Measurements from ENCODE around the gene MRLN. TPM values are rescaled to one million over a fixed set of nuclear protein-coding genes. Genes with fewer than 3 reads are reported as not detected.
"Not testable (repeated sequence)": the region's sequence is repeated elsewhere in the genome, so short reads cannot be mapped to it uniquely, and the experiment has no call there.

MRLN gene
- under 1 TPM in 2 of 3 donors, not detected in 1; 0.93 to 0.94 TPM for polyA plus RNA-seq (ENCODE audit: insufficient read length in 3 of 3)

DNA sequence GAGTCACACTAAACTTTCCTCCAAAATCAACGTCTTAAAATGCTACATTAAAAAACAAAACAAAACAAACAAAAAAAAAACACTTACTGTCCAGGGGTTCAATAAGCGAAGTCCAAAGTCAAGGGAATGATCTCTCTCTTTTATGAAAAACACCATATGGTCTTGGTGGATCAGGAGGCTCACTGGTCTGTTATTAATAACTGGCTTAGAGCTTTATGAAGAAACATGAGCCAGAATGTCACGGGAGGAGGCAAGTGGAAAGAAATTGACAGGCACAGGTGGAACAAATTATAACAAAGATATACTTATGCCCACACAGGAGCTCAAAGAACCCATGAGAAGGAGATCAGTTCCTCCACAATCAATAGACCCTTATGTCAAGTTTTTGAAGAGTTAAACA lies at the start of gene MRLN:
Gene MRLN (minus strand): TSS at position 189 of the 400 bp plus-strand sequence.
- no peak for DNase-seq (ENCODE audit: low read depth in 3 of 3, low spot score in 2 of 3)

DNA sequence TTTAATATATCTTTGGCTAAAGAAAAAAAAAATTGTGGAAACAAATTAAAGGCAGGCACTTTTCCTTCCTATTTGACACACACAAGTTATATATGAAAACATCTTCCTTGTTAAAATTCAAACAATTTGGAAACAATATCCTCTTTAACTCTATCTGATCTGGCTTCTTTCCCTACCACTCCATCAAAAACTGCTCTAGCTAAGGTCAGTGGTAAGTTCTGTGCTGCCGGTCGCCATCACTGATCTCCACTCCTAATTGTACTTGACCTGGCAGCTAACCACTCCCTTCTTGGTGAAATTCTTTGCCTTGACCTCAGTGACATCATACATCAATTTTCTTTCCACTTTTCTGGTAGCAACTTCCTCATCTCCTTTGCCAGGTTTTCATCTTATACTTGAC lies 47.9 kb upstream of the MRLN start:
- DNase-seq (ENCODE audit: low read depth in 3 of 3, low spot score in 2 of 3) = no peak

DNA sequence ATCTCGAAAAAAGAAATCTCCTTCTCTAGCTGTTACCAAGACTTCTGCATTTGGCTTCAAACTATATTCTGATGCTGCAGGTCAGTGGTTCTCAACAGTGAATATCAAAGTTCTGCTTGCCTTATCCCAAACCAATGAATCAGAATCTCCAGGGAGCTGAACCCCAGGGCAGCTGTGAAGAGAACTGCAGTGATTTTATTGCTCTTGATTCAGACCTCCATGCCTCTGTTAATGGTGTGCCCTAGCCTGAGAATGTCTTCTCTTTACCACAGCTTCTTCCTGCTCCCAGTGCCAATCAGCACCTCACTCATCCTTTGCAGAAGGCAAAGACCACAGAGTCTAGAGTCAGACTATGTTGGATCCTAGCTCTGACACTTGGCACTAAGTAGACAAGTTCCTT lies 46.2 kb upstream of the MRLN start:
- no peak for DNase-seq (ENCODE audit: low read depth in 3 of 3, low spot score in 2 of 3)

DNA sequence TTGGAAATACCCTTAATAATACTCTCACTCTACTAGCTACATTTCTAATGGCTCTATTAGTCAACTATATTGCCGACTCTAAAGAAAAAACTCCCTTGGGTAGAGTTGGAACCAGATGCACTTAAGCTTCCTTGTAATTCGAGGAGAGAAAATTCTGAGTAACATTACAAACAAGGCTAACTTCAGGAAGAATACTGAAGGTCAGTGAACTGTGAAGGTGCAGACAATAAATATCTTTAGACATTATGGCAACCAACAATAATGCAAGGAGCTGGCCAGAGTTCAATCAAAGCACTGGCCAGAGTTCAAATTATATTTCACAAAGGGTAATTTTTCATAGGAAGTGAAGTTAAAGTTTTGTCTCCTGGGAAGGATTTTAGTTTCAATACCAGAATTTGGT lies 40.7 kb upstream of the MRLN start:
- no peak for DNase-seq (ENCODE audit: low read depth in 3 of 3, low spot score in 2 of 3)

DNA sequence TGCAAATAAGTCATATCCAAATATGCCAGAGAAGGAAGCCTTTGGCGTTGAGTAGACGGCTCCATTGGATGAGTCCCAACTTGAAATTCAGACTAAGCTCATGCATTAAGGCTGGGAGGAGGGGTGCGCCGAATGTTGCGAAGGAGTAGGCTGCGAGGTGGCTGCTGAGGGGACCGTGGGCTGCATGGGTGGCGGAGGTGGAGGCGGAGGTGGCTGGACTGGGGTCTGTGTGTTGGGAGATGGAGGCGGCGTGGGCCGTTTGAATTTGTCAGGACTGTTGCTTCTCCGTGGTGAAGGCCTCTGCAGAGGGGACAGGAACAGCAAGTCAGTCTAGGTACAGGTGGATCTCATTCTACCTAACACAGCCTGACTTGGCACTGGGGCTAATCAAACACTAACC lies 39.6 kb upstream of the MRLN start:
- DNase-seq (ENCODE audit: low read depth in 3 of 3, low spot score in 2 of 3) = no peak

DNA sequence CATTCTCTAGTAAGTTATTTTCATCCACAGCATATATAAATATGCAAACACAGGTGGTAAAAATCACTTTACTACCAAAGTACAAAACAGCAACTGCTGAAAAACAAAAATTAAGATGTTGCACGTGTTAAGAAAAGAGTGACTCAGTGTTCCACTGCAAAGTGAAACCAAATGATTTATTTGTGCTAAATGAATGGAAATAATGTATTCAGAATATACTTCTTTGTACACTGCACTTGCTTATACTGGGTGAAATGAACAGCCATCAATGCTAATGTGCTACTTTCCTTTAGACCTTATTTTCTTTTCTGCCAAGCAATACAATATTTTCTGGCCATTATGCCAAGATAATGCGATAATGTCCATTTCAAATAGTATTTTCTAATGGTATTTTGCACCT lies 38.3 kb upstream of the MRLN start:
- DNase-seq (ENCODE audit: low read depth in 3 of 3, low spot score in 2 of 3) = no peak

DNA sequence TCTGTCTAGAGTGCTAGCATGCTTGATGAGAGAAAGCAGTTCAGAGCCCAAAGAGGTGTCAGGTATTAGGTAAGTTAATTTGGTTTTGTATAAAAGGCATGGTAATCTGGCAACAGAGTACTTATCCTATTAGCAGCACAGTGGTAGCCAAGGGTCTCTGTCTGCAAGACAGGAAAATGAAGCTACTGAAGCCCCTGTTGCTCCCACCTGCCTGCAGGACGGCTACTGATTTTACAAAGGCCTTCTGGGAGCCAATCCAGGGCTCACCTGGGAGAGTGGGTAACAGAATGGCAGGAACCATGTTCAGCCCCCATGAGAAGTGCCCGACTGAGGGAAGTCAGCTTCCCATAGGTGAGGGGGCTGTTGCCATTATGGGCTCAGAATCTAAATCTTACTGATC lies 36.8 kb upstream of the MRLN start:
- not testable (repeated sequence) for DNase-seq (ENCODE audit: low read depth in 3 of 3, low spot score in 2 of 3)

DNA sequence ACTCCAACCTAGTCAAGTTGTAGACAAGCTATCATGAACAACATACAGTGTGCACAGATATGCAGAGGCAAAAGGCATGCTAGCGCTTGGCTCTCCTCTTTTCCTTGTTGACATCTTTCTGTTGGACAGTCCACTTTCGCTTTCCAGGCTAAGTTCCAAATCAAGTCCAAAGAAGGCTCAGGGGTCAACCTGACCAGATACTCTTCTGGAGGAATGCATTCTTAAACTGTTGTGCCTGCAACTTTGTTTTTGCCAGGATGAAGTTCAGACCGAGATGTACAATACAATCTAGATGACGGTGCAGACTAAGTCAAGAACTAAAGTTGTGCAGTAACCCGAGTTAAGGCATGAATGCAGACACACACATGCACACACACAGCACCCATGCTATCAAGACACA lies 35.7 kb upstream of the MRLN start:
- DNase-seq (ENCODE audit: low read depth in 3 of 3, low spot score in 2 of 3) = not testable (repeated sequence)

DNA sequence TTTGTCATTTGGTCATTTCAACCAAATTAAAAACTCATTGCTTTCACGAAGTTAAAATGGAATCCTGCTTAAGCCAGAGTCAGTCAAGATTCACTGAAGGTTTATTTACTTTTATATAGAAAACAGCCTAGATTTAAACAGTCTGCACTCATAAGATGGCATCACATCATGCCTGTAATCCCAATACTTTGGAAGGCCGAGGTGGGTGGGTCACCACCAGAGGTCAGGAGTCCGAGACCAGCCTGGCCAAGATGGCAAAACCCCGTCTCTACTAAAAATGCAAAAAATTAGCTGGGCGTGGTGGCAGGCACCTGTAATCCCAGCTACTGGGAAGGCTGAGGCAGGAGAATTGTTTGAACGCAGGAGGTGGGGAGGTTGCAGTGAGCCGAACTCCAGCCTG lies 33.8 kb upstream of the MRLN start:
- DNase-seq (ENCODE audit: low read depth in 3 of 3, low spot score in 2 of 3) = not testable (repeated sequence)

DNA sequence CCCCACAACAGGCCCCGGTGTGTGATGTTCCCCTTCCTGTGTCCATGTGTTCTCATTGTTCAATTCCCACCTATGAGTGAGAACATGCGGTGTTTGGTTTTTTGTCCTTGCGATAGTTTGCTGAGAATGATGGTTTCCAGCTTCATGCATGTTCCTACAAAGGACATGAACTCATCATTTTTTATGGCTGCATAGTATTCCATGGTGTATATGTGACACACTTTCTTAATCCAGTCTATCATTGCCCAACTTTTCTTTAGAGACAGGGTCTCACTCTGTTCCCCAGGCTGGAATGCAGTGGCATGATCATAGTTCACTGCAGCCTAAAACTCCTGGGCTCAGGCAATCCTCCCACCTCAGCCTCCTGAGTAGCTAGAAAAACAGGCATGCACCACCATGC lies 32.2 kb upstream of the MRLN start:
- DNase-seq (ENCODE audit: low read depth in 3 of 3, low spot score in 2 of 3) = not testable (repeated sequence)

DNA sequence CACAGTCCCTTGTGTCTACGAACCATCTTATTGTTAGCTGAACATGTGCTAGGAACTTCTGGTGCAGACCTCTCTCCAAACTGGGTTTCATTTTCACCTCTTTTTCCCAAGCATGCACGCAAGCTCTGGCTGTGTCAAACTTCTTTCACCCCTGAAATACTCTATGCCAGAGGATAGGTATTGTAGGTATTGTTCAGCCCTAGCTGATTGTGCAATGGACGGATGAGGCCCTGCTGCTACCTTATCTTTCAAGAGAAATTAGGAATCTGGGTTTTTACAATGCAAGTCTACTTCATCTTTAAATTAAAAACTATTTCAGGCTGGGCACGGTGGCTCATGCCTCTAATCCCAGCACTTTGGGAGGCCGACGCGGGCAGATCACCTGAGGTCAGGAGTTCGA lies 28.3 kb upstream of the MRLN start:
- DNase-seq (ENCODE audit: low read depth in 3 of 3, low spot score in 2 of 3) = no peak

DNA sequence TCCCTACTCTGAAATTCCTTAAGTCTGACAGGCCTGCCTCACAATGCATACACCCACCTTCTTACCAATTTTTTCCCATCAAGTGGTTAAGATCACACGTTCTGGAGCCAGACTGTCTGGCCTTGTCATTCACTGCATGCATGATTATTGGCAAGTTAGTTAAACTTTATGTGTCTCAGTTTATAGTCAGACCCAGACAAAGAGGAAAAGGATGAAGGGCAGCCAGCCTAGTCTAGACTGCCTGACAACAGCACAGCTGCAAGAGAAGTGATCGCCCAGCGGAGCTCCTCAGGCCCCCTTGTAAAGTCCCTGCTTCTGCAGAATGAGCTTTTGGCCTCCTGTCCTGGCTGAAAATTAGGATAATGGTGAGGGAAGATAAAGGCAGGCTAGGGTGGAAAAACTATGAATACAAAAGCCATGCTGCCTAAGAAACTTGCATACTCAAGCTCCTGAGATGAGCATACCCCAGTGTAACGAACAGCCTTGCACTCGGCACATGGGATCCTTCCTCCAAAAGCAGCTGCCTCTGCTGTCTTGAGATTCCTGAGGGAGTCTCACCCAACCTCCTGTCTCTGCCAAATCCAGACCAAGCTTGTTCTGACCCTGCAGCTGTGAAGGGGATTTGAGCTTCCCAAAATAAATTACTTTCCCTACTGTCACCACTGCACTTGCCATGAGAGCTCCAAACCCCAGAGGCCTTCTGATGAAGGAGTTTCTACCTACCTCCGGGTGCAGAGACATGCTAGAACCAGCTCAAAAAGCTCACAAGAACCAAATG lies 26.7 kb upstream of the MRLN start:
- DNase-seq (ENCODE audit: low read depth in 3 of 3, low spot score in 2 of 3) = no peak

DNA sequence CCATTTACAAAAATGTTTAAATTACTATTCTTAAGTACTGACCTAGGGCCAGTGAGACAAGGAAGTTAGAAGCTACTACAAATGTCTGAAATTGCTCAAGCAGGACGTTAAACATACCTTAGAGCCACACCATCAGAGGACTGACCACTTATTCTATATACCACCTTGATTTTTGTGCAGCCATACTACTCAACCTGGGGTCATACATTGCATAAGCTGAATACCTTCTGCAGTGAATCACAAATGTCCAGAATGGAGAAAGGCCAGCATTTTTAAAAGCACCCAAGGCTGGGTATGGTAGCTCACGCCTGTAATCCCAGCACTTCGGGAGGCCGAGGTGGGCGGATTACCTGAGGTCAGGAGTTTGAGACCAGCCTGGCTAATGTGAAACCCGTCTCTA lies 21.2 kb upstream of the MRLN start:
- DNase-seq (ENCODE audit: low read depth in 3 of 3, low spot score in 2 of 3) = no peak

DNA sequence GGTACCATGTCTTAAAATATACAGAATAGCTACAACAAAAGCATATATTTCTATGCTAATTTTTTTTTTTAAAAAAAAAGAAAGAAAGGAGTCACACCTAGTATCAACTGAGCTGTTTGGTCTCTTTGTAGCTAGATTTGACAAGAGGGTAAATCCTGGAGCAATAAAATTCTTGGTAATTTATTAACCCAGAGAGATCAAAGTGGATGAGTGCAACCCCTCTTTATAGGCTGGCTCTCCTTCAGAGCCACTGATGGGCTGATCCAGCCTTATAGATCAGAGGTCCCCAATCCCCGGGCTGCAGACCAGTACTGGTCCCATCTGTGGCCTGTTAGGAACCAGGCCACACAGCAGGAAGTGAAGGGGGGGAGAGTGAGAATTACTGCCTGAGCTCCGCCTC lies 19.8 kb upstream of the MRLN start:
- no peak for DNase-seq (ENCODE audit: low read depth in 3 of 3, low spot score in 2 of 3)

DNA sequence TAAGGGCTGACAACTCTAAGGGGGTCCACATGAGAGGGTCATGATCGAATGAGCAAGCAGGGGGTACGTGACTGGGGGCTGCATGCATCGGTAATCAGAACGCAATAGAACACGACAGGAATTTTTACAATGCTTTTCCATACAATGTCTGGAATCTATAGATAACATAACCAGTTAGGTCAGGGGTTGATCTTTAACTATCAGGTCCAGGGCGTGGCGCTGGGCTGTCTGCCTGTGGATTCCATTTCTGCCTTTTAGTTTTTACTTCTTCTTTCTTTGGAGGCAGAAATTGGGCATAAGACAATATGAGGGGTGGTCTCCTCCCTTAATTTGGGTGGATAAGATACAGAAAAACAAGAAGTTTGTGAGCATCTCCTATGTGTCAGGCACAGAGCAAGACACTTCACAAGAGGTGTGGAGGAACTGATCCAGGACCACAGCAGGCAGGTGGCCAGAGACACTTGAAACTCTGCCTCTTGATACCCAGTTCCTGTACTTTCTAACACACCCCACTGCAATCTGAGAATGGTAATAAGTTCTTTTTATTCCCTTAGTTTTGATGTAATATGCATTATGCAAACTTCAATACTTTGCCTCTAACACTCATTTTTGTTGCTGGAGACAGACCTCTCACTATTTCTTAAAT lies 18.0 kb upstream of the MRLN start:
- no peak for DNase-seq (ENCODE audit: low read depth in 3 of 3, low spot score in 2 of 3)

DNA sequence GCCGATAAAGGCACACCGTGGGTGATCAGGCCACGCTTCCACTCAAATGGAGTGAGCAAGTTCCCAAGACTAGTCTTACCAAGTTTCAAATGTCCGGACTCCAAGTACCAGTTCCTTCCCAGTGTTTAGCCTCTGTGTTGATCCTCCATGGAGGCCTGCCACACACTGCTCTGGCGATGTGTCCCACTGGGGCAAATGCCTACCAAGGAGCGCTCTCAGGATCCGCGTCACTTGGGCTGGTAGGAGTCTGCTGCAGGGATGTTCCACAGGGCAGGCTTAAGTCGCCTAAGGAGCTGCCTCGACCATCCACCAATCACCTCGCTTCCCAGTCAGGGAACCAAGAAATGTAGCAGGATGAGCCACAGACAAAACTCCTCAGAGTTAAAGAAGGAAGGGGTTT lies 17.4 kb upstream of the MRLN start:
- DNase-seq (ENCODE audit: low read depth in 3 of 3, low spot score in 2 of 3) = no peak

DNA sequence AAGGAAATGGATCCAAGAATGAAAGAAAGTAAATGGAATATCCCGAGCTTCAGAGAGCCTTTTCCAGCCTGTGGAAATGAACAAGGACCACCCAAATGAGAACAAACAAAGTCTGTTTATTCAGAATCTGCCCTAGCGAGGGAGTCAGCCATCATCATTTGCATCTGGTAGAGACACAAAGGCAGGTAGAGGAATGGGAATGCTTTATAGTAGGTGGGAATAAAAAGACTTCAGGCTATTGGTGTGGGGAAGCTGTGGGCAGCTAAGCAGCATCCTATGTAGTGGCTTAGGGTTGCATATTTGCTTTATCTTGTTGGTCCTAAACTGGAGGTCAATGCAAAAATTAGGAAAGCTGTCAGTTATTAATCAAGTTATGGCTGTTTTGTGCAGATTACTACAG lies 9.2 kb upstream of the MRLN start:
- no peak for DNase-seq (ENCODE audit: low read depth in 3 of 3, low spot score in 2 of 3)

DNA sequence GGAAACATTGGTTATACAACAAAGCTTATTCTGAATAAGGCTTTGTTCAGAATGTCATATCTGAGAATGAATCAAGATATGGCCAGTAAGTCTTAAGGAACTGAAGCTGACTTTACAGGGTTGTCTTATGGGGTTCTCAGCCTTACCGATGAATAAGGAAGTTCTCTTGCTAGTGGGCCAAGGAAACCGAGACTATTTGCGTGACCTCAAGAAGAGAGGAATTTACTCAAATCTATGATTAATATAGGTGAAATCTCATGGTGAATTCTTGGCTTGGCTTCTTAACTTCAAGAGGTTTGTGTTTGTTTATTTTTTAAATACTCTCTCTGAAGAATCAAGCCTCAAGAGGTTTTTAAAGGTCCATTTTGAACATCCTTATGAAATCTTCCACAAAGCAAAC lies 4.7 kb upstream of the MRLN start:
- DNase-seq (ENCODE audit: low read depth in 3 of 3, low spot score in 2 of 3) = no peak

DNA sequence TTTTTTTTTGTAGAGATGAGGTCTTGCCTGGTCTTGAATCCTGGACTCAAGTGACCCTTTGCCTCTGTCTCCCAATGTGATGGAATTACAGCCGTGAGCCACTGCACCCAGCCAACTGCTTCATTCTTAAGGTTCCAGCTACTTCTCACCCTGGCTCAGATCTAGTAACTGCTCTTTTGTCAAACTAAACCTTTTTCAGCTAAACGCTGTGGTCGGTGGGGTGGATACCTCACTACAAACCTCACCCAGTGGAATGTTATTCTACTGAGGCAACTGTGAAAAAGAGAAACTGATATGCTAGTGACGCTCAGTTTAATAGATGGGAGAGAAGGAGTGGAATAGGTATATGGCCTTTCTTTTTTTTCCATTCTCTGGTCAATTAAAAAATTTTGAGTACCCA lies 1.7 kb upstream of the MRLN start:
- DNase-seq (ENCODE audit: low read depth in 3 of 3, low spot score in 2 of 3) = no peak

DNA sequence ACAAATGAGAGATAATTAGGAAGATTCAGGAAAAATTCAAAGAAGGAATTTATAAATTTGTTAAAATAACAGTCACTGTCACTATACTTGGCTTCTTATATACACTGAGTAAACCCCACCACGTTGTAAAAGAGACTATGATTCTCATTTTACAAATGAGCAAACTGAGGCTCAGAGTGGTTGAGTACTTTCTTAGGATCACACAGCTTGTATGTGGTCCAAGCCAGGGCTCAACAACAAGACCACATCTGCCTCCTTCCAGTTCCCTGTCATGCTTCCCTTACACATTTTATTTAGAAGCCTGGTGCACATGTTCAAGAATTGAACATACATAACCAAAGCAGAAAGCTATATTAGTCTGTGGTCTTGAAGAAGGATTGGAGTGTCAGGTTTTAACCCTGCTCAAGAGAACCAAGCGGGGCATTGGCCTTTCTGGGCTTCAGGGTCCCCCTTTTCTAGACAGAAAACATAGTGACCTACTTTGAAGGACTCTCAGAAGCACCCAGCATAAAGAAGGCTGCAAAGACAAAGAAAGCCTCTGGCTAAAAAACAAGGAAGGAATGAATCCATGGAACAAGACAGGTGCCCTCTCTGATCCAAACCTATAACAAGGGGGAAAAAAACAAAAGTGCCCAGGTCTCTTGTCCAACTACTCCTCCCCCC lies 846 bp downstream of the MRLN start:
- DNase-seq (ENCODE audit: low read depth in 3 of 3, low spot score in 2 of 3) = no peak

DNA sequence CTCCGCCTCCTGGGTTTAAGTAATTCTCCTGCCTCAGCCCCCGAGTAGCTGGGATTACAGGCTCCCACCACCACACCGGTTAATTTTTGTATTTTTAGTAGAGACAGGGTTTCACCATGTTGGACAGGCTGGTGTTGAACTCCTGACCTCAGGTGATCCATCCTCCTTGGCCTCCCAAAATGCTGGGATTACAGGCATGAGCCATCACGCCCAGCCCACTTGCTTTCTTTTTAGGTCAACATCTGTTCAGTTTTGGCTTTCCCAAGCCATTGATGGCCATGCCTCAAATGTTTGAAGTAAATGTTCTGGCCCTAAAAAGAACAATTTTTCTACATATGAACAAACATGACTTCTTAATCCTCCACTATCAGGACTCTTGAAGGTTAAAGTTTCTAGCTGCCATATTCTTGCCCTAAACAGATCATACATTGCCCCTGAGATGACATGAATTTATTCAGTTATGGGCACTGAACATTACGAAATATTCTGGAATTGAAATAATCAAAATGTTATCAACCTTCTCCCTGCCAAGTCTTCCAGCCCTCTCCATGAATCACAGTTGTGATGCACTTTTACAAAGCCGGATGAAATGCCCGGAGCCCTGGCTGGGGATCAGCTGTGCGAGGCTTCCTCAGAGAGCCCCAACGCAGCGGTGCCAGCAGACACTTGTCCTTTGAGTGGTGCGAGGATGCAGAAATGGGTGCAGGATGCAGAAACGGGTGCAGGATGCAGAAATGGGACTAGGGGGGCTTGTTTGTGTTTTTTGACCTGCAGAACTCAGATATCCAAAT lies 2.9 kb downstream of the MRLN start:
- no peak for DNase-seq (ENCODE audit: low read depth in 3 of 3, low spot score in 2 of 3)

Measured in right renal cortex interstitium (tissue), 3 donors.